Activated CD8-positive, alpha-beta T cell treated with anti-CD3 and anti-CD28 coated beads for 36 hours (primary cell): ENCODE results near the gene JMJD7. TPM values are rescaled to one million over a fixed set of nuclear protein-coding genes. Genes with fewer than 3 reads are reported as not detected.

Experiments used
- ATAC-seq: fragments of 200-7000 bp; cut with Tn5 transposase; one replicate; pipeline ENCODE4 v1.10.0; 2021; ENCODE audit warnings: mild to moderate bottlenecking, moderate library complexity
- CTCF ChIA-PET: fragments of 350-600 bp; sonication (Branson Sonifier 250); formaldehyde crosslinking; loops from one replicate; lab custom pipeline; 2021; ENCODE audit warnings: antibody characterized with exemption; lab: Charles Lee
- POLR2A ChIA-PET: fragments of 350-600 bp; sonication (Branson Sonifier 250); formaldehyde crosslinking; loops from one replicate; lab custom pipeline; 2021; ENCODE audit warnings: antibody characterized with exemption; lab: Charles Lee
- DNase-seq: peaks from one replicate; pipeline ENCODE4 v3.0.0-alpha.2; 2020
- H3K27ac Mint-ChIP-seq: one replicate; pipeline ENCODE4 v1.8.0; 2021; ENCODE audit warnings: mild to moderate bottlenecking, mixed read lengths
- H3K27me3 Mint-ChIP-seq: one replicate; pipeline ENCODE4 v1.8.0; 2021; ENCODE audit warnings: mixed read lengths
- H3K36me3 Mint-ChIP-seq: one replicate; pipeline ENCODE4 v1.8.0; 2021; ENCODE audit warnings: low read depth, mixed read lengths
- H3K4me1 Mint-ChIP-seq: one replicate; pipeline ENCODE4 v1.8.0; 2021; ENCODE audit warnings: low read depth, mixed read lengths
- H3K4me3 Mint-ChIP-seq: one replicate; pipeline ENCODE4 v1.8.0; 2021; ENCODE audit warnings: mild to moderate bottlenecking, moderate library complexity, mixed read lengths
- H3K9me3 Mint-ChIP-seq: one replicate; pipeline ENCODE4 v1.8.0; 2021; ENCODE audit warnings: mixed read lengths
- CTCF ChIP-seq: fragments of 200-600 bp; IDR thresholded peaks from one replicate; pipeline ENCODE4 v1.8.0; 2022; ENCODE audit warnings: antibody characterized with exemption, mild to moderate bottlenecking
- intact Hi-C: fragments of 100-400 bp; cut with micrococcal nuclease; formaldehyde crosslinking; loops from one replicate; pipeline ENCODE4 v1.10.0; 2022
- total RNA-seq, 2 experiments: library from RNA; stranded (reverse); gene quantifications; one replicate each; pipeline ENCODE4 v1.2.3, GENCODE V29; 2021

JMJD7 gene
- total RNA-seq, 2 experiments from 2014 or later: 8.2 to 13.2 TPM

DNA sequence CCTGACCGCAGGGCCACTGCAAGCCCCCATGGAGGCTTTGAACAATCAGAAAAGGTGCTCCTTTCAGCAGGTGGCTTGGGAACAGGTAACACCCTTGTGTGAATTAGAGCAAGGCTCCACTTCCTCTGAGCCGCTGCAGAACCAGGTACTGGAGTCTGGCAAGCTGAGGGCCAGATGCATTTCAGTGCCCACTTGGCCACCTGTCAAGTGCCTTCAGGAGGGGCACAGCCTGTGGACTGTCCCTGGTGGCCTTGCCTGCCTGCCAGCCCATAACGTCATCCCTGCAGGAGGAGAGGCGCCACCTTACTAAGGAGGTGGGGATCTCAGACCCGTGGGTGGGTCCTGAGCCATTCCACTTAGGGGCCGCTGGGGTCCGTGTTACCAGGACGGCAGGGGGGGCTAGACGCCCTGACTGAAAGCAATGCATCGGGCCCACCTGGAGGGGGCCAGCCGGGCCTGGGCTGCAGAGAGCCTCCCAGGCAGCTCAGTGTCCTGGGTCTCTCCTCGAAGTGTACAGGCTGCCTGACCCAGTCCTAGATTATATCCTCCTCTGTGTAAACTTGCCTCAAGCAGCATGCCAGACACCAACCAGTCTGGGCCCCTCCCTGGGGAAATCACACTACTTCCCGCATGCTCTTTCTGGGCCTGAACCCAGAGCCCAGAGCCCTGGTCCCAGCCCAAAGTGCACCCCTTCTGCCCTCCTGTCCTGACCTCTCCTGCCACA, 49.9 kb downstream of the JMJD7 start:
- no peak for TF ChIP-seq CTCF
- peaks cover 13% of the 10 kb centered on the region for H3K27me3 Mint-ChIP-seq
- ChIA-PET CTCF (no interaction called here), POLR2A (no interaction called here)
- no peak overlapping the region for H3K4me3 Mint-ChIP-seq
- no peaks in the 10 kb centered on the region for H3K9me3 Mint-ChIP-seq
- no peaks in the 10 kb centered on the region for H3K36me3 Mint-ChIP-seq
- ATAC-seq (no peak), DNase-seq (no peak)
- intact Hi-C loops: no loop called here
- no peak overlapping the region for H3K27ac Mint-ChIP-seq
- H3K4me1 Mint-ChIP-seq: peaks cover 4% of the 10 kb centered on the region

DNA sequence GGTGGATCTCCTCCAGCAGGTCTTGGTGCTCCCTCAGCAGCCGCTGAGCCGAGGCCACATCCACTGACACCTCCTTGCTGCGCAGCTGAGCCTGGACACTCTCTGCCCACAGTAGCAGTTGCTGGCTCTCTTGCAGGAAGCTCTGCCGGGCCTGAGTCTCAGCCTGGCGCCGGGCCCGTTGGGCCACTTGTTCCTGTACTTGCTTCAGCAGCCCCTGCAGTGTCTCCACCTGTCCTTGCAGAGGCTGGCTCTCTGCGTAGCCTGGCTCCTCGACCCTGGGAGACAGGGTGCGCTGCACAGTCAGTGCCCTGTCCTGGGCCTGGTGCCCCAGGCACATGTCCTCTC, 50.4 kb downstream of the JMJD7 start:
- intact Hi-C loops: no loop called here
- Mint-ChIP-seq H3K27me3 (peaks cover 14% of the 10 kb centered on the region), H3K9me3 (no peaks in the 10 kb centered on the region), H3K4me3 (no peak overlapping the region), H3K4me1 (peaks cover 4% of the 10 kb centered on the region), H3K36me3 (no peaks in the 10 kb centered on the region), H3K27ac (no peak overlapping the region)
- ChIA-PET CTCF (no interaction called here), POLR2A (no interaction called here)
- ATAC-seq: no peak
- TF ChIP-seq CTCF: no peak
- no peak for DNase-seq

DNA sequence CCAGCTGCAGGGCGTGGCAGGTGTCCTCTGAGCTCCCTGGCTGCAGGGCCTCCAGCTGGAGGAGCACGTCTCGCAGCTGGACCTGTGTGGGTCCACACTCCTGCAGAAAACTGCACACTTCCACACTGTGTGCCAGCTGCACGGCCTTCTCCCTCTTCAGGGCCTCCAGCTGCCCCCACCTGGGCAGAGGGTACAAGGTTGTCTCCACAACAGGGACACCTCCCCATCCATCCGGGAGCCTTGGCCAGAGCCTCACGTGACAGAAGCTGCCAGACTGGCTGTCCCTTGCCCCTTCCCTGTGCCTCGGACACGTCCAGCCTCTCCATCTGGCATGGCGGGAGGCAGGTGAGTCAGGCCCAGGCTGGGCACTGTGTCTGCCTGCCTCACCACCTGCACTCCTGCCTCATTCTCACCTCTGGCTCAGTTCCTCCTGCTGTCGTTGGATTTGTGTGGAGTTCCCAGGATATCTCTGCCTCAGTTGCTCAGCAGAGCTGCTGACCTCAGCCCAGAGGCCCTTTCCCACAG, 51.5 kb downstream of the JMJD7 start:
- POLR2A ChIA-PET: no interaction called here
- peaks cover 4% of the 10 kb centered on the region for H3K4me1 Mint-ChIP-seq
- CTCF ChIA-PET: no interaction called here
- no peaks in the 10 kb centered on the region for H3K36me3 Mint-ChIP-seq
- TF ChIP-seq CTCF: no peak
- H3K9me3 Mint-ChIP-seq: no peaks in the 10 kb centered on the region
- H3K4me3 Mint-ChIP-seq: no peak overlapping the region
- peaks cover 14% of the 10 kb centered on the region for H3K27me3 Mint-ChIP-seq
- ATAC-seq (no peak), DNase-seq (no peak)
- no peak overlapping the region for H3K27ac Mint-ChIP-seq
- intact Hi-C loops: no loop called here

DNA sequence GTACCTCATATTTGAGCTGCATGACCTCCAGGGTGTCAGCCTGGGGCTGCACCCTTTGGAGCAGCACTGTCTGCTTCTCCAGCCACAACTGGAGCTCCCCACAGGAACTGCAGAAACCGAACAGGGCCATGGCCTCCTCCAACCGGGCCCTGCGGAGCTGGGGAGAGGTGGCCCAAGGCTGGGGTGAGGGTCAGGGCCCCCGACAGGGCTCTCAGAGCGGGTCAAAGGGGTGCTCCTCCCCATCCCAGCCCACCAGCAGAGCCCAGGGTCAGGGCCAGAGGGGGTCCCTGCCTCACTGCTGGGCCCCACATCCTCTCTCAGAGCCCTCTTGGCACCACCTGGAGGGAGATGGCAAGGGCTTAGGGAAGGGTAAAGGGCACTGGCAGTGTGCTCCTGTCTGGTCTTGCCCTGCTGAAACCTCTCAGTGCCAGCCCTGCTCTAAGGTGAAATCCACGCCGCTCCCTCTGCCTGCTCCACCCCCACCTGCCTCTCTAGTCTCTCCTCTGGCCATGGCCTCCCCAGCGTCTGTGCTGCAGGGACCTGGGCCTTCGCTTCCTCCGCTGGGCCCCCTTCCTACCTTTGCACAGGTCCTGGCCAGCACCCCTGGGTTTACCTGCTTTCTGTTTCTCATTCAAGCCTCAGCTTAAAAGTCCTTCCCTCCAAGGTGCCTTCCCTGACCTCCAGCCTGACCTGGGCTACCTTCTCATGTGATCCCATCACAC, 52.4 kb downstream of the JMJD7 start:
- Mint-ChIP-seq H3K27me3 (peaks cover 14% of the 10 kb centered on the region), H3K27ac (no peak overlapping the region)
- CTCF ChIA-PET: interaction anchor here (1.3 kb wide), 1 partner anchor 18 kb away, joined by 3 read pairs; no protein-coding TSS in a partner anchor

More for the DNA sequence above, 52.4 kb downstream of the JMJD7 start:
- no peak overlapping the region for H3K4me3 Mint-ChIP-seq
- ATAC-seq: no peak
- intact Hi-C loops: no loop called here
- no peaks in the 10 kb centered on the region for H3K36me3 Mint-ChIP-seq
- POLR2A ChIA-PET: interaction anchor here (2.0 kb wide), 1 partner anchor 14 kb away, joined by 5 read pairs; no protein-coding TSS in a partner anchor
- no peaks in the 10 kb centered on the region for H3K9me3 Mint-ChIP-seq
- H3K4me1 Mint-ChIP-seq: peaks cover 4% of the 10 kb centered on the region
- DNase-seq: no peak
- no peak for TF ChIP-seq CTCF
